HEK293 (cell line): Measurements from ENCODE around the gene SLC35G6.

Experiments
- CTCF ChIA-PET: fragments of 350-600 bp; formaldehyde crosslinking; extraction: SDS; loops from one replicate; lab custom pipeline; 2021; ENCODE audit warnings: antibody characterized with exemption; lab: Yijun Ruan, JAX
- POLR2A ChIA-PET: fragments of 300-600 bp; formaldehyde crosslinking; extraction: SDS; loops from one replicate; lab custom pipeline; 2020; ENCODE audit warnings: antibody characterized with exemption, inconsistent platforms; lab: Yijun Ruan, JAX
- H3K27ac ChIP-seq: fragments of 200-500 bp; sonication (Bioruptor generic); 2 replicates; pipeline ENCODE4 v1.5.1; 2014; ENCODE audit warnings: low read depth, low read length, control low read depth, inconsistent platforms; ENCODE audit errors: extremely low read depth
- H3K36me3 ChIP-seq, 2 experiments: fragments of 200-500 bp in 1 of 2; sonication (Bioruptor generic) in 1 of 2; 1 replicate in 1 of 2; 2 replicates in 1 of 2; pipeline ENCODE4 v1.5.1; 2014 to 2017; ENCODE audit warnings: inconsistent platforms in 2 of 2, low read length in 2 of 2; ENCODE audit not compliant: control insufficient read depth in 2 of 2, insufficient read depth in 1 of 2
- H3K4me1 ChIP-seq: fragments of 200-500 bp; sonication (Bioruptor generic); 2 replicates; pipeline ENCODE4 v1.5.1; 2014; ENCODE audit warnings: mild to moderate bottlenecking, low read length, inconsistent platforms; ENCODE audit not compliant: control insufficient read depth, insufficient read depth
- H3K4me3 ChIP-seq: 2 replicates; pipeline ENCODE4 v1.5.1; 2011; ENCODE audit warnings: low read depth, mild to moderate bottlenecking, control low read depth, low read length, moderate library complexity
- H3K9me3 ChIP-seq: fragments of 200-500 bp; sonication (Bioruptor generic); 2 replicates; pipeline ENCODE4 v1.5.1; 2014; ENCODE audit warnings: low read depth, low read length, inconsistent platforms; ENCODE audit not compliant: control insufficient read depth, insufficient read depth
- BCL11B ChIP-seq: fragments of 450-650 bp; formaldehyde crosslinking; IDR thresholded peaks from 2 replicates; pipeline ENCODE4 v1.5.1; 2016; ENCODE audit warnings: low read depth, missing biosample characterization, missing genetic modification characterization
- CTCF ChIP-seq: fragments of 450-650 bp; formaldehyde crosslinking; IDR thresholded peaks from 2 replicates; pipeline ENCODE4 v1.5.1; 2016; ENCODE audit warnings: missing biosample characterization, missing genetic modification characterization
- GLIS1 ChIP-seq: fragments of 450-650 bp; formaldehyde crosslinking; IDR thresholded peaks from 2 replicates; pipeline ENCODE4 v1.5.1; 2016; ENCODE audit warnings: missing biosample characterization, missing genetic modification characterization
- HOXA7 ChIP-seq: sonication (generic); formaldehyde crosslinking; IDR thresholded peaks from 2 replicates; pipeline ENCODE4 v1.8.1; 2022; ENCODE audit warnings: missing genetic modification reagents, borderline replicate concordance
- OVOL3 ChIP-seq: fragments of 450-650 bp; formaldehyde crosslinking; IDR thresholded peaks from 2 replicates; pipeline ENCODE4 v1.5.1; 2016; ENCODE audit warnings: missing biosample characterization, missing genetic modification characterization
- PRDM10 ChIP-seq: fragments of 450-650 bp; formaldehyde crosslinking; IDR thresholded peaks from 2 replicates; pipeline ENCODE4 v1.5.1; 2016; ENCODE audit warnings: missing biosample characterization, missing genetic modification characterization
- SP3 ChIP-seq: fragments of 450-650 bp; formaldehyde crosslinking; IDR thresholded peaks from 2 replicates; pipeline ENCODE4 v1.5.1; 2016; ENCODE audit warnings: missing biosample characterization, missing genetic modification characterization
- YY2 ChIP-seq: fragments of 450-650 bp; formaldehyde crosslinking; IDR thresholded peaks from 2 replicates; pipeline ENCODE4 v1.5.1; 2016; ENCODE audit warnings: missing biosample characterization, missing genetic modification characterization
- ZBTB17 ChIP-seq: fragments of 450-650 bp; formaldehyde crosslinking; IDR thresholded peaks from 2 replicates; pipeline ENCODE4 v1.5.1; 2016; ENCODE audit warnings: missing biosample characterization, missing genetic modification characterization
- ZNF169 ChIP-seq: fragments of 450-650 bp; formaldehyde crosslinking; IDR thresholded peaks from 2 replicates; pipeline ENCODE4 v1.5.1; 2016; ENCODE audit warnings: missing biosample characterization, missing genetic modification characterization
- ZNF184 ChIP-seq: fragments of 450-650 bp; IDR thresholded peaks from 2 replicates; pipeline ENCODE4 v1.5.1; 2018; ENCODE audit warnings: missing biosample characterization, mild to moderate bottlenecking, missing genetic modification characterization
- ZNF239 ChIP-seq: fragments of 450-650 bp; formaldehyde crosslinking; IDR thresholded peaks from 2 replicates; pipeline ENCODE4 v1.5.1; 2016; ENCODE audit warnings: missing biosample characterization, missing genetic modification characterization
- ZNF292 ChIP-seq: fragments of 450-650 bp; formaldehyde crosslinking; IDR thresholded peaks from 2 replicates; pipeline ENCODE4 v1.5.1; 2016; ENCODE audit warnings: low read depth, missing biosample characterization, missing genetic modification characterization, borderline replicate concordance
- ZNF366 ChIP-seq: fragments of 450-650 bp; formaldehyde crosslinking; conservative IDR thresholded peaks from 2 replicates; pipeline ENCODE4 v1.5.1; 2016; ENCODE audit warnings: missing biosample characterization, missing genetic modification characterization
- ZNF394 ChIP-seq: fragments of 450-650 bp; formaldehyde crosslinking; IDR thresholded peaks from 2 replicates; pipeline ENCODE4 v1.5.1; 2016; ENCODE audit warnings: missing biosample characterization, missing genetic modification characterization, mild to moderate bottlenecking, moderate library complexity, borderline replicate concordance
- ZNF423 ChIP-seq: fragments of 450-650 bp; formaldehyde crosslinking; IDR thresholded peaks from 2 replicates; pipeline ENCODE4 v1.5.1; 2016; ENCODE audit warnings: missing biosample characterization, missing genetic modification characterization
- ZNF426 ChIP-seq: fragments of 450-650 bp; formaldehyde crosslinking; IDR thresholded peaks from 2 replicates; pipeline ENCODE4 v1.5.1; 2017; ENCODE audit warnings: missing biosample characterization, missing genetic modification characterization, mild to moderate bottlenecking, inconsistent platforms, moderate library complexity
- ZNF548 ChIP-seq: fragments of 450-650 bp; formaldehyde crosslinking; IDR thresholded peaks from 2 replicates; pipeline ENCODE4 v1.5.1; 2016; ENCODE audit warnings: missing biosample characterization, missing genetic modification characterization
- ZNF549 ChIP-seq: fragments of 450-650 bp; IDR thresholded peaks from 2 replicates; pipeline ENCODE4 v1.5.1; 2018; ENCODE audit warnings: missing biosample characterization, missing genetic modification characterization, mild to moderate bottlenecking, inconsistent platforms, moderate library complexity
- ZNF580 ChIP-seq: fragments of 450-650 bp; formaldehyde crosslinking; IDR thresholded peaks from 2 replicates; pipeline ENCODE4 v1.5.1; 2016; ENCODE audit warnings: missing biosample characterization, missing genetic modification characterization
- ZNF600 ChIP-seq: fragments of 450-650 bp; formaldehyde crosslinking; IDR thresholded peaks from 2 replicates; pipeline ENCODE4 v1.5.1; 2016; ENCODE audit warnings: missing biosample characterization, missing genetic modification characterization
- ZNF677 ChIP-seq: fragments of 450-650 bp; IDR thresholded peaks from 2 replicates; pipeline ENCODE4 v1.5.0; 2018; ENCODE audit warnings: missing biosample characterization, mild to moderate bottlenecking, missing genetic modification characterization, moderate library complexity
- ZNF701 ChIP-seq: fragments of 450-650 bp; formaldehyde crosslinking; IDR thresholded peaks from 2 replicates; pipeline ENCODE4 v1.5.1; 2016; ENCODE audit warnings: missing biosample characterization, missing genetic modification characterization
- ZNF791 ChIP-seq: fragments of 450-650 bp; formaldehyde crosslinking; IDR thresholded peaks from 2 replicates; pipeline ENCODE4 v1.5.1; 2016; ENCODE audit warnings: missing biosample characterization, missing genetic modification characterization
- TF ChIP-seq, protein P1 (sequence below): fragments of 450-650 bp; IDR thresholded peaks from 2 replicates; pipeline ENCODE4 v1.5.1; 2018; ENCODE audit warnings: missing biosample characterization, mild to moderate bottlenecking, missing genetic modification characterization
- TF ChIP-seq, protein P2 (sequence below): fragments of 450-650 bp; formaldehyde crosslinking; IDR thresholded peaks from 2 replicates; pipeline ENCODE4 v1.5.0; 2017; ENCODE audit warnings: missing biosample characterization, missing genetic modification characterization, borderline replicate concordance

The SLC35G6 gene

DNA sequence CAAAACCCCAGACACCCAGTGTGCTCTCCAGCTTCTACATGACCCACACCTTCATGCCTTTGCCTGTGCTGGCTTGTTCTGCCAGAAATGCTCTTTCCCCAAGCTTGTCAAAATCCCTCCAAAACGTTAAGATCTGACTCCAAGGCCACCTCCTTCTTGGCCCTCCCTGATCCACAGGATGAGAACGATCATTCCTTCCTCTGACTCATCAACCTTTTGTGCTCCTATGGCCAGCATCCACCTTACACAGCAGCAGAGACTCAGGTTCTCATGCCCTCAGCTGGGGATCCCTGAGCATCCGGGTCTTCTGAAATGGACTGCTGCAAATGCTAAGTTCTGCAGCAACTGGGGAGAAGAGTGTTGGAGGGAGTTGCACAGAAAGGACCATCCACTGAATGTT, 4.8 kb upstream of the SLC35G6 start:
- peak overlapping the region; percentile 25; the same call in 1 of the 2 replicates for H3K27ac ChIP-seq
- TF ChIP-seq ZNF701 (tag by site-specific recombination) (no peak), PRDM10 (tag by site-specific recombination) (no peak), HOXA7 (CRISPR knock-in tag) (no peak), BCL11B (tag by site-specific recombination) (no peak), GLIS1 (0 out of 2 replicates have a peak, but pooled peaks have one; percentile 23), YY2 (tag by site-specific recombination) (no peak), ZNF394 (no peak), ZNF549 (no peak), ZNF239 (tag by site-specific recombination) (no peak), ZNF580 (no peak), ZNF184 (no peak), ZNF366 (tag by site-specific recombination) (peak; percentile 28; the same call in 1 of the 2 replicates), ZNF600 (tag by site-specific recombination) (peak; percentile 74), ZNF677 (tag by site-specific recombination) (no peak), ZBTB17 (tag by site-specific recombination) (peak; percentile 83), OVOL3 (tag by site-specific recombination) (no peak)
- TF ChIP-seq, all 188 proteins: peak for 4

DNA sequence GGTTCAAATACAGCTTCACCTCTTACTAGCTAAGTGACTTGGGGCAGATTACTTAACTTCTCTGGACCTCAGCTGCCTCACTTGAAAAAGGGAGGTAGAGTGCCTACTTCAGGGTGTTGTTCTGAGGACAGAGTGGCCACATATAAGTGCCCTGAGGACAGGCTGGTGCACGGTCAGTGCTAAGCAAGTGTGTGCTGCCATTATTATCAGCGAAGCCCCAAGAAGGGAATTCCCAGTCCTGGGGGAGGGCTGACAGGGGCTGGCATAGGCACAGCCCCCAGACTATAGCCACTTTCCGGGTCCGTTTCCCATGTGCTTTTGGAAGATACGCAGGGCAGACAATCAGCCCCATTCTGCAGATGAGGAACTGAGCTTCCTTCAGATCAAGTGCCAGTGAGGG, 4.3 kb upstream of the SLC35G6 start:
- no peaks in the 10 kb centered on the region for H3K9me3 ChIP-seq
- H3K27ac ChIP-seq, result no peak overlapping the region; the same call in 1 of the 2 replicates
- no peaks in the 10 kb centered on the region; a peak in 1 of 3 replicates for H3K36me3 ChIP-seq
- H3K4me1 ChIP-seq, result peaks cover 15% of the 10 kb centered on the region
- CTCF ChIA-PET, result interaction anchor here (0.5 to 2.8 kb wide), 7 partner anchors 31 to 157 kb away, joined by 3 to 12 read pairs (median 6); partner anchors contain the start of gene TMEM102
- POLR2A ChIA-PET, result interaction anchor here (0.6 to 2.4 kb wide), 4 partner anchors 8 to 73 kb away, joined by 3 to 19 read pairs (median 8); partner anchors contain the start of genes POLR2A and TMEM256
- no peak overlapping the region for H3K4me3 ChIP-seq
- TF ChIP-seq ZNF423 (tag by site-specific recombination), result no peak
- TF ChIP-seq ZNF600 (tag by site-specific recombination), result no peak
- TF ChIP-seq, protein P1, sequence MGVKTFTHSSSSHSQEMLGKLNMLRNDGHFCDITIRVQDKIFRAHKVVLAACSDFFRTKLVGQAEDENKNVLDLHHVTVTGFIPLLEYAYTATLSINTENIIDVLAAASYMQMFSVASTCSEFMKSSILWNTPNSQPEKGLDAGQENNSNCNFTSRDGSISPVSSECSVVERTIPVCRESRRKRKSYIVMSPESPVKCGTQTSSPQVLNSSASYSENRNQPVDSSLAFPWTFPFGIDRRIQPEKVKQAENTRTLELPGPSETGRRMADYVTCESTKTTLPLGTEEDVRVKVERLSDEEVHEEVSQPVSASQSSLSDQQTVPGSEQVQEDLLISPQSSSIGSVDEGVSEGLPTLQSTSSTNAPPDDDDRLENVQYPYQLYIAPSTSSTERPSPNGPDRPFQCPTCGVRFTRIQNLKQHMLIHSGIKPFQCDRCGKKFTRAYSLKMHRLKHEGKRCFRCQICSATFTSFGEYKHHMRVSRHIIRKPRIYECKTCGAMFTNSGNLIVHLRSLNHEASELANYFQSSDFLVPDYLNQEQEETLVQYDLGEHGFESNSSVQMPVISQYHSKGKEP (tag by site-specific recombination), result no peak
- TF ChIP-seq SP3 (tag by site-specific recombination), result no peak
- no peak for TF ChIP-seq ZNF791 (tag by site-specific recombination)
- TF ChIP-seq ZNF548 (tag by site-specific recombination), result no peak
- TF ChIP-seq CTCF (tag by site-specific recombination), result no peak
- no peak for TF ChIP-seq ZNF426
- TF ChIP-seq, protein P2, sequence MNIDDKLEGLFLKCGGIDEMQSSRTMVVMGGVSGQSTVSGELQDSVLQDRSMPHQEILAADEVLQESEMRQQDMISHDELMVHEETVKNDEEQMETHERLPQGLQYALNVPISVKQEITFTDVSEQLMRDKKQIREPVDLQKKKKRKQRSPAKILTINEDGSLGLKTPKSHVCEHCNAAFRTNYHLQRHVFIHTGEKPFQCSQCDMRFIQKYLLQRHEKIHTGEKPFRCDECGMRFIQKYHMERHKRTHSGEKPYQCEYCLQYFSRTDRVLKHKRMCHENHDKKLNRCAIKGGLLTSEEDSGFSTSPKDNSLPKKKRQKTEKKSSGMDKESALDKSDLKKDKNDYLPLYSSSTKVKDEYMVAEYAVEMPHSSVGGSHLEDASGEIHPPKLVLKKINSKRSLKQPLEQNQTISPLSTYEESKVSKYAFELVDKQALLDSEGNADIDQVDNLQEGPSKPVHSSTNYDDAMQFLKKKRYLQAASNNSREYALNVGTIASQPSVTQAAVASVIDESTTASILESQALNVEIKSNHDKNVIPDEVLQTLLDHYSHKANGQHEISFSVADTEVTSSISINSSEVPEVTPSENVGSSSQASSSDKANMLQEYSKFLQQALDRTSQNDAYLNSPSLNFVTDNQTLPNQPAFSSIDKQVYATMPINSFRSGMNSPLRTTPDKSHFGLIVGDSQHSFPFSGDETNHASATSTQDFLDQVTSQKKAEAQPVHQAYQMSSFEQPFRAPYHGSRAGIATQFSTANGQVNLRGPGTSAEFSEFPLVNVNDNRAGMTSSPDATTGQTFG (tag by site-specific recombination), result no peak
- no peak for TF ChIP-seq ZNF580
- TF ChIP-seq ZNF169 (tag by site-specific recombination), result no peak
- no peak for TF ChIP-seq ZNF292 (tag by site-specific recombination)

More for the DNA sequence above, 4.8 kb upstream of the SLC35G6 start:
- H3K4me3 ChIP-seq, result no peak overlapping the region
- H3K36me3 ChIP-seq, result no peaks in the 10 kb centered on the region; a peak in 1 of 3 replicates
- CTCF ChIA-PET, result interaction anchor here (0.5 to 2.8 kb wide), 6 partner anchors 31 to 158 kb away, joined by 3 to 12 read pairs (median 6); no protein-coding TSS in a partner anchor
- H3K4me1 ChIP-seq, result peaks cover 18% of the 10 kb centered on the region
- POLR2A ChIA-PET, result interaction anchor here (0.6 to 2.4 kb wide), 6 partner anchors 9 to 147 kb away, joined by 3 to 19 read pairs (median 6); partner anchors contain the start of genes NEURL4, POLR2A and TMEM256
- H3K9me3 ChIP-seq, result no peaks in the 10 kb centered on the region
